HG03520 (cell line): ENCODE data around the gene AVPR2.

Experiments
- ATAC-seq: cut with Tn5 transposase; IDR thresholded peaks from one replicate; pipeline ENCODE4 v1.9.1; 2021; ENCODE audit warnings: mild to moderate bottlenecking, moderate library complexity; ENCODE audit not compliant: unreplicated experiment

AVPR2 gene

GRCh38 chrX:153930011-153930910 lies 25.8 kb downstream of the AVPR2 start:
- no peak for ATAC-seq

- ATAC-seq, result no peak
Measured at GRCh38 chrX:153931151-153931550, 26.7 kb downstream of the AVPR2 start.

GRCh38 chrX:153931748-153932147 lies 27.3 kb downstream of the AVPR2 start:
- ATAC-seq, result no peak

DNA sequence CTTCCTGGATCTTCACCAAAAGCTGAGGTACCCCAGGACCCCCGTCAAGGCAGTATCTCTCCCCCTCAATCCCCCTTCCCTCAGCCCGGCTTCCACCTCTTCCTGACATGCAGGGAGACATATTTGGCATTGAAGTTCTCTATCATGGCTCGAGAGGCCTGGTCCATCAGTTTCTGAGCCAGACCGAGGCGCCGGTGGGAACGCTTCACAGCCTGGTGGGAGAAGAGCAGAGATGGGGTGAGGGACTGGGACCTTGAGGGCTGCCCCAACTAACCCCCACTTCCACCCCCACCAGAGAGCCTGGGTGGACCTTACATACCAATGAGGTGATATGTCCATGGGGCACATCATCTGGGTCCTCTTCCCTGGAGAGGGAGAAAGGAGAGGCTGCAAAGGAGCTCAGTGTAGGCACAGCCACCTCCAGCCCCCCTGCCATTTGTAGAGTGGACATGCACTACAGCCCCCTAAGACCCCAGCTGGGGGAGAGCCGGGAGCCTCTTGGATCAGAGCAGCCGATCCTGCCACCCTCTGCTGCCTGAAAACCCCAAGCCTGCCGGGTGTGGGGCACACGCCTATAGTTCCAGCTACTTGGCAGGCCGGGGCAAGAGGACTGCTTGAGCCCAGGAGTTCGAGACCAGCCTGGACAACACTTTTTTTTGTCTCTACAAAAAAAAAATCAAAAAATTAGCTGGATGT lies 27.9 kb downstream of the AVPR2 start:
- ATAC-seq, result no peak

DNA sequence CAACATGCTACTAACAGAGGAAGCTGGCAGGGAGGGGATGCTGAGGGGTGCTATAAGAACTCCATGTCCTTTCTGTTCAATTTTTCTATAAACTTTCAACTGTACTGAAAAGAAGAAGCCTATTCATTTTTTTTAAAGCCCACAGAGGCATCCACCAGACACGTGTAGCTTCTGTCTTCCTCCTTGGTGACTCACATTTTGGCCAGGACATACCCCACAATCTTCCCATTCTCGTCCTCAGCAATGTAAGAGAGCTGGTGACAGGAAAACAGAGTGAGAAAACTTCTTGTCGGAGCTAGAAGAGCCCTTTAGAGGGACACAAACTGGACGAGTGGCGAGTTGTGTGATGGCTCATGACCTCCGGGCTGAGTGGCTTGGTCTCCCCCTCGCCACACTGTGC lies 29.3 kb downstream of the AVPR2 start:
- ATAC-seq, result no peak

GRCh38 chrX:153934148-153934761 lies 29.8 kb downstream of the AVPR2 start:
- peak; percentile 3 for ATAC-seq

- peak; percentile 79 for ATAC-seq
Measured at GRCh38 chrX:153934762-153935325, 30.4 kb downstream of the AVPR2 start, which contains the start of gene NAA10. TSS of gene NAA10 (minus strand) at chrX:153935037. CDS start at chrX:153934904, 133 bp downstream.

- no peak for ATAC-seq
Measured at GRCh38 chrX:153935326-153935851, 30.9 kb downstream of the AVPR2 start.

- ATAC-seq, result no peak
Measured at GRCh38 chrX:153937056-153937455, 32.6 kb downstream of the AVPR2 start.

DNA sequence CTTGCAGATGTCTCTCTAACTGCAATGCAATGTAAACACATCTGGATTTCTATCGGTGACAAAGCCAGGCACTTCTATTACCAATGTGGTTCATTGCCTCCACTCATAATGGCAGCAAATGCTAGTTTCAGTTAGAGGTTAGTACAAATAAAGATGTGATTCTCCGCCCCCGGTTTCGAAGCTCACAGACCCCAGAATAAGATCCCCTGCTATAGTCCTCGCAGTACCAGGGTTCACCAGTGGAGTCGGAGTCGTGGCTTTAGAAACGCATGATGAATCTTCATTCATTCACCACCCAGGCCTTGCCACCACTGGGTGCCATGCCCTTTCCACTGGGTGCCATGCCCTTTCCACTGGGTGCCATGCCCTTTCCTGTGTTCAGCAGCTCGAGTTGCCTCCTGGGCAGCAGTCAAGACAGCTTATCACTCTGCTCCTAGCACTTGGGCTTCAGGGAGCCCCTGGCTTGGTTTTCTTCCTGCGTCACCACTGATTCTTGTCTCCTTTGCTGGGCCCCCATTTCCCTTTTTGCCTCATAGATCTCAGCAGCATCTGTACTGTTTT lies 33.8 kb downstream of the AVPR2 start:
- ATAC-seq, result no peak

DNA sequence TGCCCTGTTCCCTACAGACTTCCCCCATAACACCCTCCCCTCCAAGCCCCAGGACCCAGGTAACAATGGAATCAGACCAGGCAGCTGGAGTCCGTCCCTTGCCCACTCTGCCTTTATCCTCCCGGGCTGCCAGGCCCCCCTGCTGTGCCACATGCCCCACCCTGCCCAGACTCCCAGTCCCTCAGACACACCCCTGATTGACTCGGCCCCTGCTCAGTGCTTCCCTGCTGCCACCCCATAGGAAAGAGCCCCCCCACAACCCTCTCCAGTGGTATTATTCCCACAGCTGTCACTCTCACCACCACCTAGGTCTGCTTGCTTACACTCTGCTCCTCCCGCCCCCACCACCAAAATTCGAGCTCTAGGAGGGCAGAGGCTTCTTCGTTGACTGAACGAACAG lies 35.1 kb downstream of the AVPR2 start:
- ATAC-seq, result no peak

DNA sequence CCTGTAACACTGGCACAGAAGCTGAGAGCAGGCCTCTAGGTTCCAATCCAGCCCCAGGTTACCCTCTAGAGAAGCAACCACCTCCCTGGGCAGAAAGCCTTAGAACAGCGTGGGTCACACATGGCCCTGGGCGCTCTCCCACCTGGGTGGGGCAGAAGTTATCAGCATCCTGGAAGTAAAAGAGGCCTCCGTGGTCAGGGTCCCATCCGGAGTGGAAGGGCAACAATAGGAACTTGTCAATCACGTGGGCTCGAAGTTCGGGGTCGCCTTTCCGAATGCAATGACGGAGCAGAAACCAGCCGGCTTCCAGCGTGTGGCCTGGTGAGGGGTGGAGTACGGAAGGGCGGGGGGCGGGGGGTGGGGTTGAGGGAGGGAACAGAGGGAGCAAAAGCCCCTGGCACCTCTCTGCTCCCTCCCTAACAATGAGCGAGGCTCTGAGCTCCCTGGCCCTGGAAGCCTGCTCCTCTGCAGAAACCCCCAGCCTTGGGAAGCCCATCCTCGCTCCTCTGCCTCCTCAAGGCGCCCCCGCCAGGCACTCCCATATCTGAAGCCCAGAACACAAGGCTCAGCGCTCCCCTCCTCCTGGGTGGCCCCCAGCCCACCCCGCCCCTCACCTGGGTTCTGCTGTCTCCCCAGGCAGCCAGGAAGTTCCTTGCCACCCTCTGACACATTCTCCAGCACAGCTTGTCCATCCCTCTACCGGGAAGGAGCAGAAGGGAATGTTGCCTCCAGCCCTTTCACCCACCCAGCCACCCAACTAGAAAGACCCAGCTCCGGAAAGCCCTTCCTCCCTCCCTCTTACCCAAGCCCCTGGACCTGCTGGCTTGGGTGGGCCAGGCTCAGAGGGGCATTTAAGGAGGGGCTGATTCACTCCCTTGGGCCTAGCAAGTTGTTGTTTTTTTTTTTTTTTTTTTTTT lies 37.1 kb downstream of the AVPR2 start:
- ATAC-seq, result no peak

DNA sequence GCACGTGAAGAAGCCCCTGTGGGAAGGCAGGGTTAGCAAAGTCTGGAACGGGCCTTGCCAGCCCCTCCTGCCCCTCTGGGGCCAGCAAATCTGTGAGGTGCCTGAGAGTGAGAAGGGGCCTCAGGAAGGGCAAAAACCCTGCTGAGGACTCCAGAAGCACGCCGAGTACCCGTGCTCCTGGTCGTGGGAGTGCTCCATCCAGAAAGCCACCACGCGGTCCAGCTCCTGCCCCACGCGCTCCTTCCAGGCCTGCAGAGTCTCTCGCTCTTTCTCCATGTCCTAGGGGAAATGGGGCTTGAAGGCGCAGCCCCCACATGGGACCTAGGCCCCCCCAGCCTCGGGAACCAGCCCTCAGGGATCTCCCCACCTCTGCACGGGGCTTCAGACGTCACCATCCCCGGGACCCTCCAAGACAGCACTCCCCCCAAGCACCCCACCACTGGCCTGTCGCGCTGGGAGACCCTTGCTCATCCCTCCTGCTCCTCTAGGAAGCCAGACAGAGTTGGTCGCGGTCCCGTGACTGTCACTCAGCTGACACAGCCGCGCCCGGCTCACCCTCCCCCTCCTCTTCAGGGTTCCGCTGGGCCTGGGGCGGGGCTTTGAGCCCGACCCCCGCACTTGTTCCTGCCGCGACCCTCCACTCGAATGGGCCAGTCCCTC lies 39.8 kb downstream of the AVPR2 start, which contains the start of gene RENBP:
RENBP (minus strand) TSS at position 504 of the 660 bp plus-strand sequence; CDS start at position 471, 33 bp downstream.
- ATAC-seq, result no peak

DNA sequence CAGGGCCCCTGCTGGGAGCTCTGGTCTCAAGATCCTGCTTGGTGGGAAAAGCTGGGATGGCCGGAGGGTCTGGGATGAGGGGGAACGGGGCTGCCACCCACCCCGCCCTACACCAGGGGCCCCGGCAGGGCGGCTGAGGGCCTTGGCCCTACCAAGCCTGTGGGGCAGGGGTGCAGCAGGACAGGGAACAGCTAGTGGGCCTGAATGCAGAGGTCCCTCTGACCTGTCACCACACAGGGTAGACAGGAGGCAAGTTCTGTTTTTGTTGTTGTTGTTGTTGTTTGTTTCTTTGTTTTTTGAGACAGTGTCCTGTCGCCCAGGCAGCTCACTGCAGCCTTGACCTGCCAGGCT lies 40.3 kb downstream of the AVPR2 start:
- ATAC-seq, result no peak

DNA sequence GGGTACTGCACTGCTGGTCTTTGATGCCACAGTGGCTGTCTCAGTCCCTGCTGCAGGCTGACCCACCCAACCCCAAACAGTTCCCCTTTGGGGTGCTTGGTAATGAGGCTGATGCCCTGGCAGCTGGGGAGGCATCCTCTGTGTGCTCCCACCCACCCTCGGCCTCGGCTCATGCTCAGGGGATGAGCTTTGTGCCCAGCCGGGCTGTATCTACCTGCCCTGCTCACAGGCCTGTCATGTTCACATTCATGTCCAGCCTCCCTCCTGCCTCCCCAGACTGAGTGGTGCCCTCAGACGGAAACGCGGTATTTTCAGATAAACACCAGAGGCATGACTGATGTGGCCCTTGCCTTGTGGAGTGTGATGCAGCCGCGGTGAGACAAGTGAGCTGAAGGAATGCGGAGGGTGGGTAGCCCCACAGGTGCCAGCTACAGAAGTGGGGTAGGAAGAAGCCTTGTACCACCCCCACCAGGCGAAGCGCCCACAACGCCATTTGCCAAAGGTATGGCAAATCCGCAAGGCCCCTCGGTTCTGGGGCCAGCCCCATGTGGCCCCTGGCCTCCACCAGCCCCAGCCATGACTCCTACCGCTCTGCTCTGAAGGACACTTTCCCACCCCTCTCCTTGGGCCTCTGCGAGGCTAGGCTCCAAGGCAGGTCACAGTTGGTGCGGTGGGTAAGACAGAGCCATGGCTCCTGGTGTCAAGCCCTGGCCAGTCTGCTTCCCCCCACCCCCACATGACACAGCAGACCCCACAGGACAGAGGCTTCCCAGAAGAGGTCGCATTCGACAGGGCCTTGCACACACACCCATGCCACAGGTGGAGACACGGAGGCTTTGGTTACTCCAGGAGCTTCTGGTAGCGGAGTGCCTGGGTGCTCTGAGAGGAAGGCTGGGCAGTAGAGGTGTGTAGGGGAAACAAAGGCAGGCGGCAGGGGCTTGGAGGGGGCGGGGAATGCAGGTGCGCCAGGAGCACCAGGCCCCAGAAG lies 41.8 kb downstream of the AVPR2 start:
- ATAC-seq, result no peak

DNA sequence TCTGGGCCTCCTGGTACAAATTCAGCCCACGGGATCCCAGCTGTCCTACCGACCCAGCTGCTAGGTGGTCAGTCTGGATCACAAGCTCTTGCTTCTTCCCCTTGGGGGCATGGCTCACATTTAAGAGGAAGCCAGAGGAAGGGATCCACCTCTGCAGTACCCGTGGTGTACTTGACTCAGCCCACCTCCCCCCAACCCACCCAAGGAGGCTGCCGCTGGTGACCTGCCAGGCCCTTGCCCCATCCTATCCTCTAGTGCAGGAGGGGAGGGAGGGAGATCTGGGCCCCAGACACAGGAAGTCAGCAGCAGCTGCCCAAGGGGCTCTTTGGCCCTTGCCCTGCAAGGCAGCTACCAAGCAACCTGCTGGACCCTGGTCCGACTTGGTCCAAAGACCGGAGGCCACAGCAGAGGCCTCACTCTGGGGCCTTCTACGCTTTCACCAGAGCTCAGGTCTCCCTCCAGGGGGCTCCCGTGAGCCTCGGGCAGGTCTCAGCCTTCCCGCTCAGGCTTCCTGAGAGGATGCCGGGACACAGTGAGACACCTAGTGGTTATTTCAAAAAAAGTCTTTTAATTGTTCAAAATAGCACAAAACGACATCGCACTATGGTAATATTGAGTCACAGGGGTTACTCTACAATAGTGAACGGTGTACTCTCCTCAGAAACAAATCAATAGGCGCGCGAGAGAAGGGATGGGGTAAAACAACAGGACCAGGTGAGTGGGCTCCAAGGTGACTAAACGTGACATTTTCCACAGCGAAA lies 42.7 kb downstream of the AVPR2 start:
- ATAC-seq, result peak; percentile 83

- no peak for ATAC-seq
Measured at GRCh38 chrX:153948002-153948466, 43.6 kb downstream of the AVPR2 start.
